ENCODE results near the gene SORBS2. TPM values are rescaled to one million over a fixed set of nuclear protein-coding genes. Genes with fewer than 3 reads are reported as not detected.

The SORBS2 gene
- total and polyA plus RNA-seq, 2 of the 4 experiments (the other 2 are of a cell fraction): 0.18 TPM; not detected in 1

GRCh38 chr4:185797596-185798338, 14.2 kb downstream of the SORBS2 start (continued):
- no peak for TF ChIP-seq NFE2L2 (IDR thresholded peaks at IDR 0.05; ENCODE audit: low read depth, low read length)

GRCh38 chr4:185797018-185797417, 15.0 kb downstream of the SORBS2 start:
- no peak overlapping the region for H2AFZ ChIP-seq (replicated peaks; ENCODE audit: low read length, poor library complexity)
- no peak overlapping the region for H2AK5ac ChIP-seq (ENCODE audit: low read depth, low read length)
- no peaks in the 10 kb centered on the region for H3K36me3 ChIP-seq (ENCODE audit: control insufficient read depth, insufficient read depth, low read length)
- H2BK20ac ChIP-seq (ENCODE audit: low read depth, low read length): no peak overlapping the region
- peak overlapping the region; percentile 32; the same call in 1 of the 3 replicates for H2BK15ac ChIP-seq (ENCODE audit: low read depth, low read length)
- H3K14ac ChIP-seq (replicated peaks; ENCODE audit: low read depth, low read length): no peak overlapping the region
- POLR2A ChIA-PET (ENCODE audit: unreplicated experiment): no interaction called here
- H3K4me1 ChIP-seq (ENCODE audit: control insufficient read depth, insufficient read depth, low read length): peaks cover 11% of the 10 kb centered on the region
- H3K56ac ChIP-seq (ENCODE audit: extremely low read depth, insufficient read depth, low read length): no peak overlapping the region
- no peak overlapping the region for H2BK5ac ChIP-seq (ENCODE audit: low read depth, low read length, poor library complexity, severe bottlenecking)
- H3K4ac ChIP-seq (ENCODE audit: low read depth, low read length): no peak overlapping the region
- H3K4me3 ChIP-seq (ENCODE audit: insufficient read depth, low read depth, low read length): no peak overlapping the region
- BruUV-seq (replicated peaks): no TSS peak
- intact Hi-C loops (cut with micrococcal nuclease): no loop called here
- no peaks in the 10 kb centered on the region for H3K79me1 ChIP-seq (ENCODE audit: low read depth in 1 of 2, low read length in 2 of 2)
- H3K9me3 ChIP-seq (ENCODE audit: control insufficient read depth, insufficient read depth, low read length): no peaks in the 10 kb centered on the region
- 61% methylated on average over 9 of the region's 14 CpGs; no CpG with 5 or more reads in 1 of the 2 experiments for WGBS, 2 experiments (ENCODE audit: extremely low coverage in 2 of 2, insufficient read length in 1 of 2)
- H4K5ac ChIP-seq (ENCODE audit: low read depth, low read length): no peak overlapping the region
- no peak overlapping the region for H2AK9ac ChIP-seq (replicated peaks; ENCODE audit: low read depth, low read length, poor library complexity)
- H2BK120ac ChIP-seq (ENCODE audit: low read depth, low read length): no peak overlapping the region
- H4K91ac ChIP-seq (ENCODE audit: insufficient read depth, low read depth, low read length): no peak overlapping the region
- peaks cover 2% of the 10 kb centered on the region for H3K27me3 ChIP-seq (ENCODE audit: control insufficient read depth, insufficient read depth, low read length)
- no peak overlapping the region for H3K9ac ChIP-seq (ENCODE audit: low read depth, low read length)
- DNase-seq: no peak
- dilution Hi-C loops (cut with HindIII; ENCODE audit: low sequenced_read_pairs, unreplicated experiment): no loop called here
- CTCF ChIA-PET: no interaction called here
- no peaks in the 10 kb centered on the region for H4K20me1 ChIP-seq (ENCODE audit: insufficient read depth, low read length)
- TF ChIP-seq RAD21 (IDR thresholded peaks at IDR 0.05; ENCODE audit: low read length): no peak
- TF ChIP-seq SMC3 (IDR thresholded peaks at IDR 0.05; ENCODE audit: low read depth, low read length): no peak
- TF ChIP-seq POLR2A (IDR thresholded peaks at IDR 0.05; ENCODE audit: low read depth, low read length): no peak
- no peak for TF ChIP-seq BHLHE40 (IDR thresholded peaks at IDR 0.05; ENCODE audit: low read depth, low read length)
- in situ Hi-C loops (cut with MboI; ENCODE audit: low sequenced_read_pairs): no loop called here
- no peak overlapping the region for H4K8ac ChIP-seq (ENCODE audit: low read depth in 2 of 2, low read length in 2 of 2)
- no peak overlapping the region for H3K23ac ChIP-seq (ENCODE audit: low read depth, low read length)
- H3K9me1 ChIP-seq (ENCODE audit: insufficient read depth, low read length): peaks cover 7% of the 10 kb centered on the region; the same call in 1 of the 2 replicates
- ATAC-seq (ENCODE audit: low read depth): no peak
- H3K27ac ChIP-seq (ENCODE audit: insufficient read depth, low read length): no peak overlapping the region
- H3K18ac ChIP-seq (ENCODE audit: low read depth, low read length): no peak overlapping the region
- no peak overlapping the region for H3K4me2 ChIP-seq (ENCODE audit: low read depth, low read length)

Data from IMR-90 (cell line).